A549 (cell line): ENCODE data around the gene C19orf25. TPM values are rescaled to one million over a fixed set of nuclear protein-coding genes. Genes with fewer than 3 reads are reported as not detected.

ENCODE experiments used
- ATAC-seq, 2 experiments: fragments of 200-7000 bp in 1 of 2; fragments of >200 bp in 1 of 2; cut with Nextera tagmentation in 1 of 2; cut with Tn5 transposase in 1 of 2; 3 replicates each; pipeline versions ENCODE4 v1.8.0 to v1.9.1; 2018 to 2020; ENCODE audit warnings: mild to moderate bottlenecking in 1 of 2, moderate library complexity in 1 of 2
- CTCF ChIA-PET: fragments of 300-600 bp; sonication (Branson Sonifier 250); formaldehyde crosslinking; extraction: SDS; loops from one replicate; lab custom pipeline; 2021; ENCODE audit warnings: antibody characterized with exemption, inconsistent platforms; lab: Yijun Ruan, JAX
- POLR2A ChIA-PET: fragments of 350-600 bp; formaldehyde crosslinking; extraction: SDS; loops from one replicate; lab custom pipeline; 2021; ENCODE audit warnings: antibody characterized with exemption, inconsistent platforms; lab: Yijun Ruan, JAX
- DNase-seq, 2 experiments: peaks; one replicate each; pipeline versions ENCODE4 v3.0.0 to v3.0.0-alpha.2; 2011 to 2016; ENCODE audit warnings: low read depth in 1 of 2, low spot score in 1 of 2
- FAIRE-seq: peaks from 2 replicates; lab custom pipeline; 2011; peaks lifted over from hg19 to GRCh38; lab: Jason Lieb, UNC
- H3K27ac ChIP-seq, 2 experiments: fragments of >200 bp; sonication (Bioruptor Twin); formaldehyde crosslinking; 3 replicates each; pipeline ENCODE4 v1.5.1; 2016 to 2017
- H3K4me1 ChIP-seq: fragments of >200 bp; sonication (Bioruptor Twin); formaldehyde crosslinking; 3 replicates; pipeline ENCODE4 v1.6.1; 2016
- H3K4me2 ChIP-seq: fragments of >200 bp; sonication (Bioruptor Twin); formaldehyde crosslinking; 3 replicates; pipeline ENCODE4 v1.6.1; 2016
- H3K4me3 ChIP-seq: fragments of >200 bp; sonication (Bioruptor Twin); formaldehyde crosslinking; 3 replicates; pipeline ENCODE4 v1.5.1; 2016
- H3K9me3 ChIP-seq: fragments of >200 bp; sonication (Bioruptor Twin); formaldehyde crosslinking; 3 replicates; pipeline ENCODE4 v1.6.1; 2016
- BHLHE40 ChIP-seq: IDR thresholded peaks from 2 replicates; pipeline ENCODE4 v1.6.1; 2012; ENCODE audit warnings: low read depth, low read length, inconsistent platforms
- CEBPB ChIP-seq, 2 experiments: fragments of >200 bp in 1 of 2; sonication (Bioruptor Twin) in 1 of 2; formaldehyde crosslinking in 1 of 2; IDR thresholded peaks; 2 replicates each; pipeline ENCODE4 v1.6.1; 2012 to 2016
- CHD2 ChIP-seq: fragments of 150-350 bp; IDR thresholded peaks from 2 replicates; pipeline ENCODE4 v1.6.1; 2014; ENCODE audit warnings: low read length; ENCODE audit not compliant: partially characterized antibody
- ESRRA ChIP-seq: fragments of 150-350 bp; IDR thresholded peaks from 2 replicates; pipeline ENCODE4 v1.6.1; 2014; ENCODE audit warnings: mild to moderate bottlenecking, low read length, borderline replicate concordance
- FOSB ChIP-seq: fragments of 250-450 bp; sonication (Bioruptor Pico); IDR thresholded peaks from 2 replicates; pipeline ENCODE4 v1.5.0; 2020; ENCODE audit warnings: mild to moderate bottlenecking, moderate library complexity
- FOXS1 ChIP-seq: fragments of 250-450 bp; sonication (Bioruptor Pico); IDR thresholded peaks from 2 replicates; pipeline ENCODE4 v1.5.0; 2020; ENCODE audit warnings: mild to moderate bottlenecking, moderate library complexity
- HDAC2 ChIP-seq: fragments of 200-600 bp; sonication (generic); IDR thresholded peaks from 2 replicates; pipeline ENCODE4 v1.6.1; 2016
- NR3C1 ChIP-seq: fragments of >200 bp; sonication (Bioruptor Twin); formaldehyde crosslinking; IDR thresholded peaks from 3 replicates; pipeline ENCODE4 v1.6.1; 2017
- PHF8 ChIP-seq: fragments of 200-600 bp; sonication (generic); IDR thresholded peaks from 2 replicates; pipeline ENCODE4 v1.6.1; 2016; ENCODE audit warnings: low read depth, mild to moderate bottlenecking, antibody characterized with exemption, moderate library complexity, borderline replicate concordance
- POLR2A ChIP-seq: IDR thresholded peaks from 2 replicates; pipeline ENCODE4 v1.6.1; 2012; ENCODE audit warnings: mild to moderate bottlenecking, low read length
- RNF2 ChIP-seq: fragments of 200-600 bp; sonication (generic); IDR thresholded peaks from 2 replicates; pipeline ENCODE4 v1.6.1; 2016; ENCODE audit warnings: low read depth, mild to moderate bottlenecking, antibody characterized with exemption, moderate library complexity, borderline replicate concordance
- WGBS: methylation state at CpG from one replicate; pipeline ENCODE4 v1.1.6; 2017; ENCODE audit errors: missing lambda C conversion rate; 5-methylcytosine and 5-hydroxymethylcytosine counted together
- polyA plus RNA-seq, 4 experiments: library from polyadenylated mRNA; depleted of rRNA in 3 of 4; stranded (reverse); fragments of >200 nt; fragmentation: RNase III in 1 of 4; extraction: RNeasy Plus Mini Kit Qiagen cat#74134 plus additional on column Dnase treatment in 1 of 4; gene quantifications; 2 replicates in 3 of 4; 3 replicates in 1 of 4; pipeline ENCODE4 v1.2.3, GENCODE V29; 2011 to 2017
- TF ChIP-seq, protein P1 (sequence below): fragments of 250-450 bp; sonication (Bioruptor Pico); IDR thresholded peaks from 2 replicates; pipeline ENCODE4 v1.5.0; 2021; ENCODE audit warnings: mild to moderate bottlenecking, moderate library complexity, borderline replicate concordance
- TF ChIP-seq, protein P2 (sequence below): IDR thresholded peaks from 2 replicates; pipeline ENCODE4 v1.6.1; 2012; ENCODE audit warnings: low read depth, borderline replicate concordance
- TF ChIP-seq, protein P3 (sequence below): fragments of >200 bp; sonication (Bioruptor Twin); formaldehyde crosslinking; IDR thresholded peaks from 3 replicates; pipeline ENCODE4 v1.6.1; 2016
- TF ChIP-seq, protein P4 (sequence below): fragments of 450-650 bp; IDR thresholded peaks from 2 replicates; pipeline ENCODE4 v1.6.1; 2014; ENCODE audit warnings: antibody characterized with exemption

C19orf25 gene
- polyA plus RNA-seq, 2 of the 4 experiments (the other 2 are of a cell fraction): 8.2 to 20.7 TPM

DNA sequence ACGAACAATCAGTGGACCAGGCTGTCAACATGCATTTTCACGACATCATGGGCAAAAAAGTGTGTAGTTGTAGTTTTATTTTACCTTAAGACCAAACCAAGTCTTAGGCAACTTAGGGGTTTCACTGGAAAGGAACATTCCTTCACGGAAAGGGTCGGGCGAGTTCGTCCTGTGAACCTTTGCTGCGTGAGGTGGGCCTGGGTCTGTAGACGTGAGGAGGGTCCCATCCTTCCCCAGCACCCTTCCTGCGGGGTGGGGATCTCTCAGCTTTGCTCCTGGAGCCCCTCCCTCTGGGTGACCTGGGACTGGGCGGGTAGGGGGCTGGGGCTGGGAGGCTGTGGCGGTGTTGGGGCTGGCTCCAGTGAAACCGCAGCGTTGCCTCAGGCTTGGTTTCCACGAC, 53.1 kb downstream of the C19orf25 start:
- DNase-seq (no peak), ATAC-seq (no peak), FAIRE-seq (no peak)
- ChIA-PET POLR2A (no interaction called here), CTCF (interaction anchor here (1.9 kb wide), 1 partner anchor 19 kb away, joined by 5 read pairs; no protein-coding TSS in a partner anchor)
- no peak overlapping the region for H3K27ac ChIP-seq
- no peak overlapping the region for H3K4me3 ChIP-seq
- no peak overlapping the region for H3K4me2 ChIP-seq
- no peaks in the 10 kb centered on the region for H3K4me1 ChIP-seq
- H3K9me3 ChIP-seq: no peaks in the 10 kb centered on the region
- no peak for TF ChIP-seq HDAC2
- TF ChIP-seq POLR2A: no peak
- TF ChIP-seq FOXS1 (CRISPR knock-in tag): no peak
- no peak for TF ChIP-seq RNF2
- WGBS: 98% methylated on average over 8 of the region's 14 CpGs

DNA sequence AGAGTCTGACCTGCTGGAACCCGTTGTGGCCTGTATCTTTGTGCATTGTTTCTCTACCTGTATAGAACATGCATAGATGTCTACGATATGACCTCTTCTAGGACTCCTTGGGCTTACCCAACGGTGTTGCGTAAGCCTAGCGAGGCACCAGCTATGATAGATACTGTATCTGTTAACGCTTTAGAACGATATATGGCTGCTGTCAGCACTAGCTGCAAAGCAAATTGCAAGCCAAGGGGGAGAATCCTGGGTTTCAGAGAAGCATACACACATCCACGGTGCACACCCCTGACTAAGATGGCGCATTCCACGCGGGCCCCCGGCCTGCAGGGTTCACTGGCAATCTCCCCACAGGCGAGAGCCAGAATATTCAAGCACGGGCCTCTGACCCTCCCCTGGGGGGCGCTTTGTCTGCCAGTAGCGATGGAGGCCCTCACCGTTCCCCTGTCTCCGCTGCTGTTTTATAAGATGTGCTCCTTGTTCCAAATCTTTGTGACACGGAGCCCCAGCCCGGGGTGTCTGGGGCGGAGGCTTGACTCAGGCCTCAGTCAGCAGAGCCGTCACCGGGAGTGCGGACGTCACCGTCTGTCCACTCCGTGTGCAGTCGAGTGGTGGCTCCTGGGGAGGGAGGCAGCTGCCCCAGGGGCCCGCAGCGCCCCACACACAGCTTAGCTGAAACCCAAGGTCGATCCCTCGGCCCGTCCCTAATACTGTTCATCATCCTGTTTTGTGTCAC, 53.7 kb downstream of the C19orf25 start:
- CTCF ChIA-PET: interaction anchor here (1.9 kb wide), 1 partner anchor 20 kb away, joined by 5 read pairs; no protein-coding TSS in a partner anchor
- FAIRE-seq: no peak
- H3K27ac ChIP-seq: no peak overlapping the region
- H3K9me3 ChIP-seq: no peaks in the 10 kb centered on the region
- no peak overlapping the region for H3K4me3 ChIP-seq
- TF ChIP-seq, protein P1, sequence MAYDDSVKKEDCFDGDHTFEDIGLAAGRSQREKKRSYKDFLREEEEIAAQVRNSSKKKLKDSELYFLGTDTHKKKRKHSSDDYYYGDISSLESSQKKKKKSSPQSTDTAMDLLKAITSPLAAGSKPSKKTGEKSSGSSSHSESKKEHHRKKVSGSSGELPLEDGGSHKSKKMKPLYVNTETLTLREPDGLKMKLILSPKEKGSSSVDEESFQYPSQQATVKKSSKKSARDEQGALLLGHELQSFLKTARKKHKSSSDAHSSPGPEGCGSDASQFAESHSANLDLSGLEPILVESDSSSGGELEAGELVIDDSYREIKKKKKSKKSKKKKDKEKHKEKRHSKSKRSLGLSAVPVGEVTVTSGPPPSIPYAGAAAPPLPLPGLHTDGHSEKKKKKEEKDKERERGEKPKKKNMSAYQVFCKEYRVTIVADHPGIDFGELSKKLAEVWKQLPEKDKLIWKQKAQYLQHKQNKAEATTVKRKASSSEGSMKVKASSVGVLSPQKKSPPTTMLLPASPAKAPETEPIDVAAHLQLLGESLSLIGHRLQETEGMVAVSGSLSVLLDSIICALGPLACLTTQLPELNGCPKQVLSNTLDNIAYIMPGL (CRISPR knock-in tag): no peak
- peak in 1 of 2 experiments; percentile 69; a peak in 2 of 4 replicates for TF ChIP-seq CEBPB (IDR thresholded peaks at IDR 0.05)
- no peak for TF ChIP-seq NR3C1
- TF ChIP-seq FOSB: no peak
- no peak overlapping the region for H3K4me2 ChIP-seq
- no peaks in the 10 kb centered on the region for H3K4me1 ChIP-seq
- ATAC-seq: no peak
- DNase-seq: no peak
- POLR2A ChIA-PET: no interaction called here
- 94% methylated on average over 29 of the region's 33 CpGs for WGBS

DNA sequence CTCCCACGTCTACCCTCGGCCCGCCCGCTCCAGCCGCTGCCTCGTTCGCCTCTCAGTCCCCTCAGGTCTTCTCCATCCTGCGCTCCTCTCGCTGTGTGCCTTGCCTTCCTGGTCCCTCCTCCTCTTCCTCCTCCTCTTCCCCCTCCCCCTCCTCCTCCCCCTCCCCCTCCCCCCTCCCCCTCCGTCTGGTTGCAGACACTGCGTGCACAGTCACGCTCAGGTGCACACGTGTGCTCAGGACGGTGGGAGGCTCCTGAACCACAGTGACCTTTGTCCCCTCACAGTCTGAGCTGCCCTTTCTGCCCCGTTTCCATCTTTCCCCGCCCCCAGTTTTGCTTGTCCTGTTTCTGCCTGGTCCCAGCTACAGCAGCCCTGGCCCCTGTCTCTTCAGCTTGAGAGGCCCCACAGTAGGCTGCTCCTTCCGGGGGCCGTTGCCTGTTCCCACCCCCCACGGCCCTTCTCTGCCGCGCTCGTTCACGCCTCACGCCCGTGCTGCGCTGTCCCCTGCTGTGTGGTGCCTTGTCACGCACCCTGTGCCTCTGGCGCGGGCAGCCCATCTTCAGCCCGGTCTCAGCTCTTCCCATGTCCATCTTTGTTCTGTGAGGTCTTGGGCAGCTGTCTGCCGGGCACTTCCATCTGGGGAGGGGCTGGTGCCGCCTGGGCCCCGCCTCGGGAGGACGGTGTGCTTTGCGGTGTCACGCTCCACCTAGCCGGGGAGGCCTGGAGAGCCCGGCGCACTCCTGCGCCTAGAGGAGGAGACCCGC, 54.6 kb downstream of the C19orf25 start:
- DNase-seq: no peak
- FAIRE-seq: no peak
- H3K27ac ChIP-seq: no peak overlapping the region
- CTCF ChIA-PET: interaction anchor here (1.1 to 1.9 kb wide), 3 partner anchors 13 to 21 kb away, joined by 3 to 5 read pairs (median 4); no protein-coding TSS in a partner anchor
- H3K9me3 ChIP-seq: no peaks in the 10 kb centered on the region
- no peak overlapping the region for H3K4me3 ChIP-seq
- H3K4me2 ChIP-seq: no peak overlapping the region
- ATAC-seq: no peak
- WGBS: 93% methylated on average over 33 of the region's 42 CpGs
- POLR2A ChIA-PET: no interaction called here
- H3K4me1 ChIP-seq: no peaks in the 10 kb centered on the region
- TF ChIP-seq, protein P2, sequence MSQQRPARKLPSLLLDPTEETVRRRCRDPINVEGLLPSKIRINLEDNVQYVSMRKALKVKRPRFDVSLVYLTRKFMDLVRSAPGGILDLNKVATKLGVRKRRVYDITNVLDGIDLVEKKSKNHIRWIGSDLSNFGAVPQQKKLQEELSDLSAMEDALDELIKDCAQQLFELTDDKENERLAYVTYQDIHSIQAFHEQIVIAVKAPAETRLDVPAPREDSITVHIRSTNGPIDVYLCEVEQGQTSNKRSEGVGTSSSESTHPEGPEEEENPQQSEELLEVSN: no peak
- TF ChIP-seq ESRRA (no peak), BHLHE40 (no peak), PHF8 (no peak), POLR2A (no peak), CHD2 (no peak)
- TF ChIP-seq, protein P3, sequence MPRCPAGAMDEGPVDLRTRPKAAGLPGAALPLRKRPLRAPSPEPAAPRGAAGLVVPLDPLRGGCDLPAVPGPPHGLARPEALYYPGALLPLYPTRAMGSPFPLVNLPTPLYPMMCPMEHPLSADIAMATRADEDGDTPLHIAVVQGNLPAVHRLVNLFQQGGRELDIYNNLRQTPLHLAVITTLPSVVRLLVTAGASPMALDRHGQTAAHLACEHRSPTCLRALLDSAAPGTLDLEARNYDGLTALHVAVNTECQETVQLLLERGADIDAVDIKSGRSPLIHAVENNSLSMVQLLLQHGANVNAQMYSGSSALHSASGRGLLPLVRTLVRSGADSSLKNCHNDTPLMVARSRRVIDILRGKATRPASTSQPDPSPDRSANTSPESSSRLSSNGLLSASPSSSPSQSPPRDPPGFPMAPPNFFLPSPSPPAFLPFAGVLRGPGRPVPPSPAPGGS: no peak
- TF ChIP-seq, protein P4, sequence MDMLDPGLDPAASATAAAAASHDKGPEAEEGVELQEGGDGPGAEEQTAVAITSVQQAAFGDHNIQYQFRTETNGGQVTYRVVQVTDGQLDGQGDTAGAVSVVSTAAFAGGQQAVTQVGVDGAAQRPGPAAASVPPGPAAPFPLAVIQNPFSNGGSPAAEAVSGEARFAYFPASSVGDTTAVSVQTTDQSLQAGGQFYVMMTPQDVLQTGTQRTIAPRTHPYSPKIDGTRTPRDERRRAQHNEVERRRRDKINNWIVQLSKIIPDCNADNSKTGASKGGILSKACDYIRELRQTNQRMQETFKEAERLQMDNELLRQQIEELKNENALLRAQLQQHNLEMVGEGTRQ: no peak
